Uterus (tissue), 4 donors: ENCODE data around the gene SLC35E3. TPM values are rescaled to one million over a fixed set of nuclear protein-coding genes. Genes with fewer than 3 reads are reported as not detected.

Source experiments
- DNase-seq, 2 donors: peaks; one replicate each; pipeline ENCODE4 v3.0.0-alpha.2; 2019 to 2020
- H3K27ac ChIP-seq, 2 donors: fragments of 200-600 bp; sonication (generic); 1 replicate in 1 of 2; 2 replicates in 1 of 2; pipeline ENCODE4 v1.5.1; 2016 to 2018
- H3K27me3 ChIP-seq, 2 donors: fragments of 200-600 bp; sonication (generic); one replicate each; pipeline ENCODE4 v1.5.1; 2018 to 2019; ENCODE audit warnings: control low read depth in 1 of 2
- H3K36me3 ChIP-seq, 2 donors: fragments of 200-600 bp; sonication (generic); one replicate each; pipeline ENCODE4 v1.5.1; 2019; ENCODE audit warnings: control low read depth in 1 of 2
- H3K4me1 ChIP-seq, 2 donors: fragments of 200-600 bp; sonication (generic); one replicate each; pipeline ENCODE4 v1.5.1; 2018 to 2019; ENCODE audit warnings: control low read depth in 1 of 2
- H3K4me3 ChIP-seq, 2 donors: fragments of 200-600 bp; sonication (generic); 1 replicate in 1 of 2; 2 replicates in 1 of 2; pipeline ENCODE4 v1.5.1; 2018 to 2019; ENCODE audit warnings: mild to moderate bottlenecking in 1 of 2
- H3K9me3 ChIP-seq, 2 donors: fragments of 200-600 bp; sonication (generic); one replicate each; pipeline ENCODE4 v1.5.1; 2019; ENCODE audit warnings: control low read depth in 1 of 2
- CTCF ChIP-seq, 4 experiments: fragments of 200-600 bp in 2 of 4; fragments of 450-650 bp in 2 of 4; sonication (generic) in 2 of 4; IDR thresholded peaks; one replicate each; pipeline ENCODE4 v1.5.1; 2016 to 2019; ENCODE audit warnings: antibody characterized with exemption in 4 of 4, mild to moderate bottlenecking in 2 of 4, moderate library complexity in 1 of 4
- POLR2A ChIP-seq, 2 donors: fragments of 450-650 bp; IDR thresholded peaks; one replicate each; pipeline ENCODE4 v1.6.1; 2016; ENCODE audit warnings: antibody characterized with exemption in 2 of 2, mild to moderate bottlenecking in 1 of 2, moderate library complexity in 1 of 2
- intact Hi-C: fragments of 100-400 bp; cut with DNase I; formaldehyde crosslinking; loops from one replicate; pipeline ENCODE4 v1.15.1; 2023; ENCODE audit warnings: low total_unique reads
- total RNA-seq, 4 donors: library from RNA; depleted of rRNA in 3 of 4; stranded (reverse); fragments of >200 nt in 3 of 4; gene quantifications; one replicate each; pipeline versions ENCODE4 v1.1.0 to v1.2.4, GENCODE V29; 2014 to 2023
- donor health status: DM: yes; HTN: yes; CAD: no.

The SLC35E3 gene
- total RNA-seq, 4 donors from 2014 or later: 0.29 to 15.3 (median 6.5) TPM; not detected in 1

GRCh38 chr12:68824131-68824530, 78.2 kb downstream of the SLC35E3 start:
- TF ChIP-seq POLR2A (IDR thresholded peaks at IDR 0.05): no peak
- no peak for TF ChIP-seq CTCF (IDR thresholded peaks at IDR 0.05)
- DNase-seq: no peak
- Histone ChIP-seq H3K27me3 (no peaks in the 10 kb centered on the region), H3K36me3 (peaks cover 0 to 2% of the 10 kb centered on the region in 2 donors), H3K4me1 (no peaks in the 10 kb centered on the region), H3K9me3 (no peaks in the 10 kb centered on the region), H3K4me3 (no peak overlapping the region), H3K27ac (no peak overlapping the region)
- intact Hi-C loops: no loop called here

- Histone ChIP-seq H3K27me3 (no peaks in the 10 kb centered on the region), H3K27ac (no peak overlapping the region), H3K9me3 (no peaks in the 10 kb centered on the region), H3K36me3 (peaks cover 0 to 2% of the 10 kb centered on the region in 2 donors), H3K4me1 (no peaks in the 10 kb centered on the region), H3K4me3 (no peak overlapping the region)
- DNase-seq: no peak
- no peak for TF ChIP-seq POLR2A (IDR thresholded peaks at IDR 0.05)
- no peak for TF ChIP-seq CTCF (IDR thresholded peaks at IDR 0.05)
- intact Hi-C loops: no loop called here
These were observed 78.7 kb downstream of the SLC35E3 start for GRCh38 chr12:68824597-68825250.

- Histone ChIP-seq H3K27me3 (no peaks in the 10 kb centered on the region), H3K4me3 (no peak overlapping the region), H3K9me3 (no peaks in the 10 kb centered on the region), H3K4me1 (no peaks in the 10 kb centered on the region), H3K36me3 (peaks cover 0 to 2% of the 10 kb centered on the region in 2 donors), H3K27ac (no peak overlapping the region)
- TF ChIP-seq CTCF (IDR thresholded peaks at IDR 0.05) (no peak), POLR2A (IDR thresholded peaks at IDR 0.05) (no peak)
- intact Hi-C loops: no loop called here
- no peak for DNase-seq
These were observed 79.7 kb downstream of the SLC35E3 start for GRCh38 chr12:68825569-68826217.

GRCh38 chr12:68827895-68828671, 82.1 kb downstream of the SLC35E3 start:
- H3K36me3 ChIP-seq: peaks cover 0 to 2% of the 10 kb centered on the region in 2 donors

More at GRCh38 chr12:68827895-68828671, 82.1 kb downstream of the SLC35E3 start:
- H3K4me3 ChIP-seq: no peak overlapping the region
- H3K27me3 ChIP-seq: no peaks in the 10 kb centered on the region
- intact Hi-C loops: no loop called here
- H3K4me1 ChIP-seq: no peaks in the 10 kb centered on the region
- H3K9me3 ChIP-seq: no peaks in the 10 kb centered on the region
- no peak for TF ChIP-seq CTCF (IDR thresholded peaks at IDR 0.05)
- no peak for DNase-seq
- H3K27ac ChIP-seq: no peak overlapping the region
